Vagina (tissue), 2 donors: ENCODE measurements around the gene RHOJ.

Experiments used
- POLR2A ChIP-seq, 2 donors: fragments of 450-650 bp; IDR thresholded peaks; one replicate each; pipeline ENCODE4 v1.6.1; 2017; ENCODE audit warnings: antibody characterized with exemption in 2 of 2, mild to moderate bottlenecking in 2 of 2, moderate library complexity in 2 of 2
- POLR2AphosphoS5 ChIP-seq, 2 donors: sonication (generic); formaldehyde crosslinking; IDR thresholded peaks; one replicate each; pipeline ENCODE4 v1.9.0; 2017; ENCODE audit warnings: antibody characterized with exemption in 2 of 2, mild to moderate bottlenecking in 2 of 2, low read depth in 1 of 2; ENCODE audit not compliant: insufficient read depth in 1 of 2

DNA sequence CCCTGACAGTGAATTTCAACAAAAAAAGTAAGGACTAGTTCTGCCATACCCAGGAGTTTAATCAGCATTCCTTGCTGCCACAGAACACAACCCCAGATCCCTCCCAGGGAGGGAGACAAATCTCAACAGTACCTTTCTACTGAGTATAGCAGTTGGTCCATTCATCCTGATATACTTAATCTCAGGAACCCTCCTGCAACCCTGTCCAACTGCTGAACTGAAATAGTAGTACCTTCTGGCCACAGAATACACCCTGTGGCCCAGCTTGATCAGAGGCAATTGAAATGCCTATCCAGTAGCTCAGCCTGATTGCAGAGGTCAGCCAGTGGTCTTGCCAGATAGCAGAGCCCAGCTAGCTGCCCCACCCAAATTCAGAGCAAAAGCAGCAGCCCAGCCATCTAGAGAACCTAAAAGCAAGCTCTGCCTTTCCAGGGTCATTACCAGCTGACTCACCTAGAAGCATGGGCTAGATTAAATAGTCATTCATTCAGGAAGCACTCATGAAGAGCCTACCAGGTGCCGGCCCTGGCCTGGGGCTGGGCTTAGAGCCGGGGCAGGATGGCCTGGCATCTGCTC is 40.0 kb upstream of the RHOJ start:
- TF ChIP-seq POLR2A (IDR thresholded peaks at IDR 0.05) (no peak), POLR2AphosphoS5 (IDR thresholded peaks at IDR 0.05; ENCODE audit: insufficient read depth in 1 of 2, low read depth in 1 of 2) (no peak)
